GM19328 (cell line): ENCODE data around the gene RC3H1.
"Not testable (repeated sequence)": the region's sequence is repeated elsewhere in the genome, so short reads cannot be mapped to it uniquely, and the experiment has no call there.

Experiments
- ATAC-seq: cut with Tn5 transposase; IDR thresholded peaks from one replicate; pipeline ENCODE4 v1.9.1; 2021; ENCODE audit warnings: mild to moderate bottlenecking, moderate library complexity; ENCODE audit not compliant: unreplicated experiment

RC3H1 gene

GRCh38 chr1:173948594-173948993 lies 73.6 kb downstream of the RC3H1 start:
- ATAC-seq: no peak

GRCh38 chr1:173946380-173946921 lies 75.7 kb downstream of the RC3H1 start:
- no peak for ATAC-seq

GRCh38 chr1:173937062-173937461 lies 85.1 kb downstream of the RC3H1 start:
- ATAC-seq: no peak

- ATAC-seq: no peak
Observed at GRCh38 chr1:173934440-173934839, 87.7 kb downstream of the RC3H1 start.

GRCh38 chr1:173930541-173930940 lies 91.6 kb downstream of the RC3H1 start:
- not testable (repeated sequence) for ATAC-seq

GRCh38 chr1:173925306-173926242 lies 96.6 kb downstream of the RC3H1 start:
- no peak for ATAC-seq

- ATAC-seq: no peak
Observed at GRCh38 chr1:173920861-173921260, 101.3 kb downstream of the RC3H1 start.

- no peak for ATAC-seq
Observed at GRCh38 chr1:173917635-173918493, 104.3 kb downstream of the RC3H1 start.

GRCh38 chr1:173917149-173917548 lies 105.0 kb downstream of the RC3H1 start, which contains the start of gene SERPINC1:
Gene SERPINC1, minus strand, starts transcription at chr1:173917327. Its CDS starts 68 bp downstream, at chr1:173917259.
- no peak for ATAC-seq

- ATAC-seq: no peak
Observed at GRCh38 chr1:173916667-173917066, 105.5 kb downstream of the RC3H1 start.

GRCh38 chr1:173915596-173915995 lies 106.6 kb downstream of the RC3H1 start:
- no peak for ATAC-seq

- no peak for ATAC-seq
Observed at GRCh38 chr1:173914366-173914871, 107.7 kb downstream of the RC3H1 start.

GRCh38 chr1:173913111-173913510 lies 109.0 kb downstream of the RC3H1 start:
- no peak for ATAC-seq

GRCh38 chr1:173903827-173904531 lies 118.2 kb downstream of the RC3H1 start:
- ATAC-seq: no peak

- ATAC-seq: no peak
Observed at GRCh38 chr1:173900992-173901391, 121.2 kb downstream of the RC3H1 start.

- ATAC-seq: no peak
Observed at GRCh38 chr1:173900427-173900826, 121.7 kb downstream of the RC3H1 start.

GRCh38 chr1:173894189-173894588 lies 128.0 kb downstream of the RC3H1 start:
- ATAC-seq: no peak

GRCh38 chr1:173893611-173894010 lies 128.5 kb downstream of the RC3H1 start:
- ATAC-seq: no peak

GRCh38 chr1:173889885-173890284 lies 132.3 kb downstream of the RC3H1 start:
- ATAC-seq: no peak

- no peak for ATAC-seq
Observed at GRCh38 chr1:173888749-173889148, 133.4 kb downstream of the RC3H1 start.
